H1 (cell line): ENCODE data around the gene ELOA2. TPM values are rescaled to one million over a fixed set of nuclear protein-coding genes. Genes with fewer than 3 reads are reported as not detected.
"Not testable (repeated sequence)": the region's sequence is repeated elsewhere in the genome, so short reads cannot be mapped to it uniquely, and the experiment has no call there.

Experiments
- CTCF ChIA-PET: fragments of 300-600 bp; sonication (Branson Sonifier 250); formaldehyde crosslinking; loops from one replicate; lab custom pipeline; 2021; ENCODE audit not compliant: partially characterized antibody; lab: Charles Lee
- POLR2A ChIA-PET: fragments of 300-600 bp; sonication (Branson Sonifier 250); formaldehyde crosslinking; loops from one replicate; lab custom pipeline; 2021; ENCODE audit warnings: inconsistent platforms; ENCODE audit not compliant: partially characterized antibody; lab: Charles Lee
- DNase-seq, 2 experiments: peaks; one replicate each; pipeline versions ENCODE4 v3.0.0 to v3.0.0-alpha.2; 2010 to 2022; ENCODE audit warnings: low spot score in 2 of 2, low read depth in 1 of 2, mixed read lengths in 1 of 2
- FAIRE-seq: peaks from 2 replicates; lab custom pipeline; 2011; peaks lifted over from hg19 to GRCh38; lab: Jason Lieb, UNC
- H2AFZ ChIP-seq: 2 replicates; pipeline ENCODE4 v1.8.1; 2012; ENCODE audit warnings: low read length, inconsistent platforms
- H2AK5ac ChIP-seq: 2 replicates; pipeline ENCODE4 v1.6.1; 2013; ENCODE audit warnings: low read depth, low read length
- H2BK120ac ChIP-seq: replicated peaks from 2 replicates; pipeline ENCODE3; 2013; ENCODE audit warnings: low read depth, low read length, inconsistent platforms
- H2BK12ac ChIP-seq: 2 replicates; pipeline ENCODE4 v1.6.1; 2013; ENCODE audit warnings: low read depth, low read length
- H2BK15ac ChIP-seq: 2 replicates; pipeline ENCODE4 v1.6.1; 2013; ENCODE audit warnings: low read length
- H2BK20ac ChIP-seq: 2 replicates; pipeline ENCODE4 v1.6.1; 2013; ENCODE audit warnings: low read length
- H2BK5ac ChIP-seq: 2 replicates; pipeline ENCODE4 v1.6.1; 2013; ENCODE audit warnings: low read depth, low read length
- H3K14ac ChIP-seq: 2 replicates; pipeline ENCODE4 v1.6.1; 2013; ENCODE audit warnings: inconsistent platforms; ENCODE audit not compliant: insufficient read length
- H3K18ac ChIP-seq: 2 replicates; pipeline ENCODE4 v1.6.1; 2013; ENCODE audit warnings: low read length; ENCODE audit errors: extremely low read depth
- H3K23ac ChIP-seq: 2 replicates; pipeline ENCODE4 v1.6.1; 2013; ENCODE audit warnings: inconsistent platforms; ENCODE audit not compliant: insufficient read length
- H3K23me2 ChIP-seq: 2 replicates; pipeline ENCODE4 v1.6.1; 2013; ENCODE audit warnings: low read depth, low read length
- H3K27ac ChIP-seq: 2 replicates; pipeline ENCODE4 v1.6.1; 2011; ENCODE audit warnings: low read depth, low read length, inconsistent platforms
- H3K27me3 ChIP-seq, 4 experiments: replicated peaks in 1 of 4; 1 replicate in 1 of 4; 2 replicates in 3 of 4; pipeline versions ENCODE4 v1.6.1 to v1.8.1; 2011 to 2013; ENCODE audit warnings: low read length in 3 of 4, mild to moderate bottlenecking in 3 of 4, inconsistent platforms in 2 of 4, mixed read lengths in 2 of 4, moderate library complexity in 1 of 4; ENCODE audit not compliant: control insufficient read depth in 3 of 4, insufficient read depth in 3 of 4; ENCODE audit errors: extremely low read depth in 1 of 4
- H3K36me3 ChIP-seq, 4 experiments: 2 replicates each; pipeline versions ENCODE4 v1.6.1 to v1.8.1; 2011 to 2013; ENCODE audit warnings: mild to moderate bottlenecking in 4 of 4, low read length in 3 of 4, moderate library complexity in 2 of 4, control low read depth in 1 of 4, inconsistent platforms in 1 of 4; ENCODE audit not compliant: insufficient read depth in 4 of 4, control insufficient read depth in 2 of 4
- H3K4ac ChIP-seq: replicated peaks from 2 replicates; pipeline ENCODE3; 2013; ENCODE audit warnings: low read length, low read depth, mixed read lengths, inconsistent platforms; ENCODE audit not compliant: insufficient read length
- H3K4me1 ChIP-seq, 4 experiments: replicated peaks in 1 of 4; 1 replicate in 1 of 4; 2 replicates in 3 of 4; pipeline versions ENCODE4 v1.6.1 to v1.8.1; 2011 to 2013; ENCODE audit warnings: low read length in 3 of 4, inconsistent platforms in 2 of 4, mixed read lengths in 1 of 4; ENCODE audit not compliant: insufficient read depth in 4 of 4, control insufficient read depth in 3 of 4
- H3K4me2 ChIP-seq, 2 experiments: 2 replicates each; pipeline versions ENCODE4 v1.6.1 to v1.8.1; 2011 to 2013; ENCODE audit warnings: low read depth in 2 of 2, low read length in 2 of 2, control low read depth in 1 of 2, inconsistent platforms in 1 of 2, mild to moderate bottlenecking in 1 of 2; ENCODE audit not compliant: insufficient read depth in 1 of 2
- H3K4me3 ChIP-seq, 4 experiments: fragments of 200-600, 300-600 bp in 1 of 4; sonication (generic), shearing (Covaris generic), sonication (Bioruptor Twin) in 1 of 4; 2 replicates each; pipeline versions ENCODE4 v1.5.1 to v1.8.1; 2011 to 2016; ENCODE audit warnings: low read length in 4 of 4, low read depth in 3 of 4, control low read depth in 2 of 4, inconsistent platforms in 2 of 4, mild to moderate bottlenecking in 2 of 4, mixed read lengths in 1 of 4, moderate library complexity in 1 of 4; ENCODE audit not compliant: insufficient read depth in 2 of 4; ENCODE audit errors: extremely low read depth in 1 of 4
- H3K56ac ChIP-seq: replicated peaks from 2 replicates; pipeline ENCODE3; 2013; ENCODE audit warnings: low read depth, mild to moderate bottlenecking, mixed read lengths, low read length, inconsistent platforms; ENCODE audit not compliant: insufficient read length
- H3K79me1 ChIP-seq: 2 replicates; pipeline ENCODE4 v1.6.1; 2013; ENCODE audit warnings: low read depth, low read length, control low read depth
- H3K79me2 ChIP-seq, 2 experiments: 2 replicates each; pipeline versions ENCODE4 v1.6.1 to v1.8.1; 2012 to 2013; ENCODE audit warnings: low read length in 2 of 2, mild to moderate bottlenecking in 2 of 2, inconsistent platforms in 1 of 2; ENCODE audit not compliant: insufficient read depth in 2 of 2, control insufficient read depth in 1 of 2
- H3K9ac ChIP-seq, 4 experiments: replicated peaks in 1 of 4; 1 replicate in 1 of 4; 2 replicates in 3 of 4; pipeline versions ENCODE4 v1.6.1 to v1.8.1; 2011 to 2013; ENCODE audit warnings: low read depth in 3 of 4, low read length in 3 of 4, control low read depth in 2 of 4, mild to moderate bottlenecking in 2 of 4, moderate library complexity in 2 of 4, inconsistent platforms in 1 of 4; ENCODE audit errors: extremely low read depth in 1 of 4
- H3K9me3 ChIP-seq, 2 experiments: 2 replicates each; pipeline versions ENCODE4 v1.6.1 to v1.8.1; 2012 to 2013; ENCODE audit warnings: mild to moderate bottlenecking in 2 of 2, moderate library complexity in 2 of 2, control low read depth in 1 of 2, inconsistent platforms in 1 of 2, low read depth in 1 of 2, low read length in 1 of 2, mixed read lengths in 1 of 2; ENCODE audit not compliant: insufficient read depth in 2 of 2
- H4K20me1 ChIP-seq, 2 experiments: replicated peaks in 1 of 2; 2 replicates each; pipeline versions ENCODE3 to v1.8.1; 2011 to 2013; ENCODE audit warnings: inconsistent platforms in 2 of 2, low read length in 2 of 2, mild to moderate bottlenecking in 1 of 2; ENCODE audit not compliant: insufficient read depth in 2 of 2, control insufficient read depth in 1 of 2
- H4K5ac ChIP-seq: 2 replicates; pipeline ENCODE4 v1.6.1; 2013; ENCODE audit warnings: low read length, low read depth, mixed read lengths, inconsistent platforms; ENCODE audit not compliant: insufficient read length
- H4K8ac ChIP-seq: 2 replicates; pipeline ENCODE4 v1.8.0; 2013; ENCODE audit warnings: mild to moderate bottlenecking, moderate library complexity, low read length, inconsistent platforms; ENCODE audit not compliant: insufficient read depth; ENCODE audit errors: extremely low read depth
- H4K91ac ChIP-seq: replicated peaks from 2 replicates; pipeline ENCODE3; 2013; ENCODE audit warnings: low read length, mixed read lengths, inconsistent platforms; ENCODE audit not compliant: insufficient read length
- whole genome bisulfite sequencing, 2 experiments: shearing (Covaris generic) in 1 of 2; methylation state at CpG; one replicate each; pipeline versions ENCODE4 v1.1.6 to v1.1.7; 2013 to 2015; ENCODE audit warnings: low lambda C conversion rate in 2 of 2, mixed read lengths in 2 of 2, inconsistent platforms in 1 of 2, low coverage in 1 of 2, missing lambda C conversion rate in 1 of 2; ENCODE audit not compliant: insufficient replicate concordance in 2 of 2, insufficient coverage in 1 of 2, insufficient read length in 1 of 2; ENCODE audit errors: extremely low coverage in 1 of 2, missing lambda C conversion rate in 1 of 2; 5-methylcytosine and 5-hydroxymethylcytosine counted together
- polyA plus RNA-seq, 7 experiments: library from polyadenylated mRNA; depleted of rRNA in 3 of 7; stranded (reverse) in 5 of 7; unstranded in 2 of 7; fragments of >200 nt in 5 of 7; fragments of 200-250 nt in 2 of 7; gene quantifications; 1 replicate in 5 of 7; 2 replicates in 1 of 7; 4 replicates in 1 of 7; pipeline versions ENCODE4 v1.2.1 to v1.2.3, GENCODE V29; 2011 to 2013; ENCODE audit warnings: missing spikeins in 2 of 7, mixed read lengths in 2 of 7
- total RNA-seq: library from RNA; stranded (reverse); fragmentation: NEBNext Ultra II Directional; extraction: Animal tissue kit (Norgen Biotek cat#: 25700); gene quantifications from 2 replicates; pipeline ENCODE4 v1.2.1, GENCODE V29; 2021

ELOA2 gene
- total and polyA plus RNA-seq, 2 of the 8 experiments (the other 6 are each of a cell fraction or from before 2014, with no cell fraction given), result not detected

GRCh38 chr18:47023769-47024465, 11.5 kb downstream of the ELOA2 start:
- H4K5ac ChIP-seq, H3K9me3 ChIP-seq, H3K14ac ChIP-seq, POLR2A ChIA-PET, H2BK5ac ChIP-seq, H3K79me1 ChIP-seq, DNase-seq, H3K27me3 ChIP-seq, H3K18ac ChIP-seq, H3K23me2 ChIP-seq, H3K4me1 ChIP-seq, H2BK20ac ChIP-seq, H4K8ac ChIP-seq, H3K9ac ChIP-seq, H2AFZ ChIP-seq, H2BK120ac ChIP-seq, H3K23ac ChIP-seq, H4K20me1 ChIP-seq, H2AK5ac ChIP-seq, H2BK12ac ChIP-seq, CTCF ChIA-PET, FAIRE-seq, H3K4me3 ChIP-seq, H3K27ac ChIP-seq, H3K4ac ChIP-seq, H3K56ac ChIP-seq, H3K79me2 ChIP-seq, H4K91ac ChIP-seq, H3K36me3 ChIP-seq, H3K4me2 ChIP-seq, H2BK15ac ChIP-seq: not testable (repeated sequence)
- WGBS, 2 experiments, result no CpG with 5 or more reads among the region's 55 CpGs

GRCh38 chr18:47022821-47023220, 12.6 kb downstream of the ELOA2 start:
- H2BK12ac ChIP-seq, H3K23ac ChIP-seq, CTCF ChIA-PET, H3K4me1 ChIP-seq, H2BK120ac ChIP-seq, H3K14ac ChIP-seq, H3K9ac ChIP-seq, H4K5ac ChIP-seq, H3K18ac ChIP-seq, H2AK5ac ChIP-seq, H2AFZ ChIP-seq, H3K79me2 ChIP-seq, H4K91ac ChIP-seq, H4K20me1 ChIP-seq, H4K8ac ChIP-seq, H2BK20ac ChIP-seq, H3K36me3 ChIP-seq, H3K4me3 ChIP-seq, H3K79me1 ChIP-seq, H3K56ac ChIP-seq, H2BK5ac ChIP-seq, DNase-seq, H3K4ac ChIP-seq, H3K9me3 ChIP-seq, H3K27me3 ChIP-seq, H3K4me2 ChIP-seq, FAIRE-seq, H3K23me2 ChIP-seq, H3K27ac ChIP-seq, POLR2A ChIA-PET, H2BK15ac ChIP-seq: not testable (repeated sequence)
- no CpG with 5 or more reads among the region's 29 CpGs for WGBS, 2 experiments
